MM.1S (cell line): ENCODE measurements around the gene CCL26.
"Not testable (repeated sequence)": the region's sequence is repeated elsewhere in the genome, so short reads cannot be mapped to it uniquely, and the experiment has no call there.

Experiments
- DNase-seq: peaks from one replicate; pipeline ENCODE4 v3.0.0-alpha.2; 2015
- H2AFZ ChIP-seq: fragments of 300-600 bp; sonication (generic); 2 replicates; pipeline ENCODE4 v1.6.0; 2016; ENCODE audit warnings: antibody characterized with exemption, low read length
- H3F3A ChIP-seq: fragments of 300-600 bp; sonication (generic); 2 replicates; pipeline ENCODE4 v1.6.1; 2016; ENCODE audit warnings: mild to moderate bottlenecking, antibody characterized with exemption, low read length, moderate library complexity, mixed read lengths; ENCODE audit not compliant: insufficient read depth
- H3K27ac ChIP-seq: fragments of 300-600 bp; sonication (generic); 2 replicates; pipeline ENCODE4 v1.5.1; 2016; ENCODE audit warnings: mild to moderate bottlenecking, low read length
- H3K27me3 ChIP-seq: fragments of 300-600 bp; sonication (generic); replicated peaks from 2 replicates; pipeline ENCODE4 v1.6.0; 2016; ENCODE audit warnings: low read length; ENCODE audit not compliant: insufficient read depth
- H3K36me3 ChIP-seq: fragments of 300-600 bp; sonication (generic); replicated peaks from 2 replicates; pipeline ENCODE4 v1.6.1; 2016; ENCODE audit warnings: mild to moderate bottlenecking, low read length, mixed read lengths; ENCODE audit not compliant: insufficient read depth
- H3K4me1 ChIP-seq: fragments of 300-600 bp; sonication (generic); 2 replicates; pipeline ENCODE4 v1.6.1; 2016; ENCODE audit warnings: low read length, mixed read lengths
- H3K4me2 ChIP-seq: fragments of 300-600 bp; sonication (generic); 2 replicates; pipeline ENCODE4 v1.6.0; 2016; ENCODE audit warnings: low read depth, low read length
- H3K4me3 ChIP-seq: fragments of 300-600 bp; sonication (generic); 2 replicates; pipeline ENCODE4 v1.5.1; 2016; ENCODE audit warnings: low read length, mixed read lengths
- H3K79me2 ChIP-seq: fragments of 300-600 bp; sonication (generic); 2 replicates; pipeline ENCODE4 v1.6.1; 2016; ENCODE audit warnings: mixed run types, low read length, mixed read lengths
- H3K9ac ChIP-seq: fragments of 300-600 bp; sonication (generic); 2 replicates; pipeline ENCODE4 v1.6.1; 2016; ENCODE audit warnings: low read length, mixed read lengths
- H3K9me2 ChIP-seq: fragments of 300-600 bp; sonication (generic); replicated peaks from 2 replicates; pipeline ENCODE4 v1.6.1; 2016; ENCODE audit warnings: mild to moderate bottlenecking, low read length, mixed read lengths; ENCODE audit not compliant: insufficient read depth
- H3K9me3 ChIP-seq: fragments of 300-600 bp; sonication (generic); replicated peaks from 2 replicates; pipeline ENCODE4 v1.6.1; 2016; ENCODE audit warnings: mild to moderate bottlenecking, low read length, mixed read lengths; ENCODE audit not compliant: insufficient read depth
- H4K20me1 ChIP-seq: fragments of 300-600 bp; sonication (generic); 2 replicates; pipeline ENCODE4 v1.6.1; 2016; ENCODE audit warnings: mild to moderate bottlenecking, low read length, moderate library complexity, mixed read lengths; ENCODE audit not compliant: insufficient read depth
- CTCF ChIP-seq: fragments of 300-600 bp; sonication (generic); IDR thresholded peaks from 2 replicates; pipeline ENCODE4 v1.5.1; 2016; ENCODE audit warnings: antibody characterized with exemption, low read length, mixed read lengths
- EZH2 ChIP-seq: fragments of 300-600 bp; sonication (generic); optimal IDR thresholded peaks from 2 replicates; pipeline ENCODE3; 2017; ENCODE audit warnings: low read depth, mild to moderate bottlenecking, antibody characterized with exemption, low read length, mixed read lengths
- EZH2phosphoT487 ChIP-seq: fragments of 300-600 bp; sonication (generic); IDR thresholded peaks from 2 replicates; pipeline ENCODE4 v1.6.1; 2018; ENCODE audit warnings: antibody characterized with exemption, low read length

Gene CCL26

GRCh38 chr7:75732016-75732521 is 39.9 kb downstream of the CCL26 start:
- Histone ChIP-seq H3K4me1 (peaks cover 7% of the 10 kb centered on the region; the same call in 1 of the 2 replicates), H3K4me3 (no peak overlapping the region), H2AFZ (no peak overlapping the region), H3K79me2 (no peaks in the 10 kb centered on the region), H4K20me1 (no peaks in the 10 kb centered on the region), H3F3A (no peaks in the 10 kb centered on the region), H3K9ac (no peak overlapping the region), H3K9me2 (no peaks in the 10 kb centered on the region), H3K36me3 (no peaks in the 10 kb centered on the region), H3K9me3 (no peaks in the 10 kb centered on the region), H3K27me3 (no peaks in the 10 kb centered on the region), H3K27ac (no peak overlapping the region), H3K4me2 (no peak overlapping the region)
- TF ChIP-seq CTCF (no peak), EZH2 (no peak), EZH2phosphoT487 (no peak)
- no peak for DNase-seq

GRCh38 chr7:75729851-75730274 is 42.1 kb downstream of the CCL26 start:
- Histone ChIP-seq H3F3A (no peaks in the 10 kb centered on the region), H2AFZ (no peak overlapping the region), H3K27me3 (no peaks in the 10 kb centered on the region), H3K9me3 (no peaks in the 10 kb centered on the region), H3K9me2 (no peaks in the 10 kb centered on the region), H3K4me1 (peaks cover 7% of the 10 kb centered on the region; the same call in 1 of the 2 replicates), H3K79me2 (no peaks in the 10 kb centered on the region), H3K27ac (no peak overlapping the region), H3K4me3 (no peak overlapping the region), H3K36me3 (no peaks in the 10 kb centered on the region), H3K4me2 (no peak overlapping the region), H3K9ac (no peak overlapping the region), H4K20me1 (no peaks in the 10 kb centered on the region)
- TF ChIP-seq EZH2phosphoT487: no peak
- no peak for TF ChIP-seq EZH2
- no peak for TF ChIP-seq CTCF
- DNase-seq: no peak

GRCh38 chr7:75727881-75728593 is 44.0 kb downstream of the CCL26 start:
- H3K9me3 ChIP-seq: no peaks in the 10 kb centered on the region
- peaks cover 7% of the 10 kb centered on the region; the same call in 1 of the 2 replicates for H3K4me1 ChIP-seq
- no peak overlapping the region for H3K9ac ChIP-seq
- TF ChIP-seq CTCF (no peak), EZH2phosphoT487 (no peak), EZH2 (no peak)
- H3K27ac ChIP-seq: no peak overlapping the region; the same call in 1 of the 2 replicates
- peak; percentile 52 for DNase-seq
- no peak overlapping the region for H3K4me3 ChIP-seq
- H3K36me3 ChIP-seq: no peaks in the 10 kb centered on the region
- H4K20me1 ChIP-seq: no peaks in the 10 kb centered on the region
- no peaks in the 10 kb centered on the region for H3K9me2 ChIP-seq
- no peaks in the 10 kb centered on the region for H3K79me2 ChIP-seq
- no peak overlapping the region for H2AFZ ChIP-seq
- H3K4me2 ChIP-seq: no peak overlapping the region
- no peaks in the 10 kb centered on the region for H3K27me3 ChIP-seq
- H3F3A ChIP-seq: no peaks in the 10 kb centered on the region

GRCh38 chr7:75727351-75727750 is 44.7 kb downstream of the CCL26 start:
- H2AFZ ChIP-seq, H3K9me3 ChIP-seq, H3F3A ChIP-seq, H3K36me3 ChIP-seq, H4K20me1 ChIP-seq, H3K4me2 ChIP-seq, H3K9me2 ChIP-seq, H3K79me2 ChIP-seq, DNase-seq, H3K27ac ChIP-seq, H3K9ac ChIP-seq, H3K4me3 ChIP-seq, H3K27me3 ChIP-seq, H3K4me1 ChIP-seq: not testable (repeated sequence)
